Heart right ventricle (tissue), 16 donors: Measurements from ENCODE around the gene DUOX2. TPM values are rescaled to one million over a fixed set of nuclear protein-coding genes. Genes with fewer than 3 reads are reported as not detected.

Experiments
- ATAC-seq, 8 donors: fragments of 200-7000 bp; cut with Tn5 transposase; one replicate each; pipeline ENCODE4 v1.9.1; 2020; ENCODE audit warnings: mild to moderate bottlenecking in 8 of 8, moderate library complexity in 8 of 8, moderate number of reproducible peaks in 1 of 8
- DNase-seq, 2 donors: peaks; one replicate each; pipeline ENCODE4 v3.0.0-alpha.2; 2020
- H3K27ac ChIP-seq, 10 donors: fragments of 200-600 bp; sonication (generic) in 2 of 10; one replicate each; pipeline versions ENCODE4 v1.5.0 to v1.8.0; 2020 to 2022; ENCODE audit warnings: mild to moderate bottlenecking in 3 of 10
- H3K27me3 ChIP-seq, 7 donors: fragments of 200-600 bp; one replicate each; pipeline ENCODE4 v1.8.0; 2021 to 2022; ENCODE audit warnings: mild to moderate bottlenecking in 2 of 7
- H3K36me3 ChIP-seq, 9 donors: fragments of 200-600 bp; sonication (generic) in 1 of 9; one replicate each; pipeline versions ENCODE4 v1.5.0 to v1.8.0; 2020 to 2022; ENCODE audit warnings: mild to moderate bottlenecking in 2 of 9
- H3K4me1 ChIP-seq, 9 donors: fragments of 200-600 bp; sonication (generic) in 1 of 9; one replicate each; pipeline versions ENCODE4 v1.5.0 to v1.8.0; 2020 to 2022; ENCODE audit warnings: mild to moderate bottlenecking in 4 of 9
- H3K4me3 ChIP-seq, 10 donors: fragments of 200-600 bp; sonication (generic) in 2 of 10; one replicate each; pipeline versions ENCODE4 v1.5.0 to v1.8.0; 2020 to 2022; ENCODE audit warnings: mild to moderate bottlenecking in 7 of 10, moderate library complexity in 2 of 10
- H3K9me3 ChIP-seq, 11 donors: fragments of 200-600 bp in 10 of 11; sonication (generic) in 2 of 11; one replicate each; pipeline versions ENCODE4 v1.5.0 to v1.8.0; 2013 to 2022; ENCODE audit warnings: mild to moderate bottlenecking in 2 of 11, control low read depth in 1 of 11, moderate library complexity in 1 of 11
- WGBS, 2 donors: extraction: QIAGEN DNeasy Blood & Tissue Kit; methylation state at CpG; one replicate each; pipeline ENCODE4 v1.1.7; 2013; ENCODE audit warnings: inconsistent platforms in 1 of 2; 5-methylcytosine and 5-hydroxymethylcytosine counted together
- intact Hi-C, 10 donors: fragments of 100-400 bp; cut with DNase I; formaldehyde crosslinking; loops; one replicate each; pipeline versions ENCODE4 v1.11.1 to v1.14.2; 2022
- polyA plus RNA-seq, 2 donors: library from polyadenylated mRNA; stranded (reverse); fragments of 200-250 nt; gene quantifications; one replicate each; pipeline ENCODE4 v1.2.3, GENCODE V29; 2013
- total RNA-seq, 10 donors: library from RNA; stranded (reverse); fragmentation: NEBNext Ultra II Directional in 3 of 10; extraction: Animal tissue kit (Norgen Biotek cat#: 25700) in 3 of 10; gene quantifications; one replicate each; pipeline versions ENCODE4 v1.2.1 to v1.2.4, GENCODE V29; 2021 to 2023
- TF ChIP-seq, protein P1 (sequence below), 9 donors: fragments of 200-600 bp; sonication (generic) in 2 of 9; IDR thresholded peaks; one replicate each; pipeline versions ENCODE4 v1.5.0 to v1.8.0; 2021 to 2022; ENCODE audit warnings: antibody characterized with exemption in 9 of 9, mild to moderate bottlenecking in 5 of 9, moderate library complexity in 1 of 9
- donor health status: Arrhythmogenic right ventricular cardiomyopathy.
- donor health status: ischemic (EF 13 %, LVEDD 7.1; RV severe dilation, severe dysfunction).
- donor health status: healthy with polysubstance abuse.
- donor health status: DM: no; HTN: yes; CAD: no.
- donor health status: DM: no; HTN: no; CAD: no.
- donor health status: ischemic (EF 25% LVEDD 6.9; RV normal size, moderate dysfunction).
- donor health status: ischemic (EF 25% LVEDD 5.7; RV mildly dilated, moderate dysfunction).
- donor health status: healthy.
- donor health status: DM: yes; HTN: yes; CAD: no.
- donor health status: Ischemic cardiomyopathy.
- donor health status: ischemic (EF 35%, LVEDD 5.7; RV mildly dilated, moderate dysfunction).
- donor health status: nonischemic (EF 11% LVEDD 7.7; RV severe dilation, severe dysfunction).
- donor health status: DM: yes; HTN: yes; CAD: no.
- donor health status: PGD.
- donor health status: ischemic (EF 29% LVEDD 5.4; RV normal size, mild dysfunction).
- donor health status: nonischemic (EF 23%, LVEDD 6.1; RV moderate dilation, normal function).

DUOX2 gene
- total and polyA plus RNA-seq, 12 donors, result 0.03 to 0.73 (median 0.15) TPM; not detected in 1

GRCh38 chr15:45147606-45148005 is 33.6 kb upstream of the DUOX2 start:
- TF ChIP-seq, protein P1, sequence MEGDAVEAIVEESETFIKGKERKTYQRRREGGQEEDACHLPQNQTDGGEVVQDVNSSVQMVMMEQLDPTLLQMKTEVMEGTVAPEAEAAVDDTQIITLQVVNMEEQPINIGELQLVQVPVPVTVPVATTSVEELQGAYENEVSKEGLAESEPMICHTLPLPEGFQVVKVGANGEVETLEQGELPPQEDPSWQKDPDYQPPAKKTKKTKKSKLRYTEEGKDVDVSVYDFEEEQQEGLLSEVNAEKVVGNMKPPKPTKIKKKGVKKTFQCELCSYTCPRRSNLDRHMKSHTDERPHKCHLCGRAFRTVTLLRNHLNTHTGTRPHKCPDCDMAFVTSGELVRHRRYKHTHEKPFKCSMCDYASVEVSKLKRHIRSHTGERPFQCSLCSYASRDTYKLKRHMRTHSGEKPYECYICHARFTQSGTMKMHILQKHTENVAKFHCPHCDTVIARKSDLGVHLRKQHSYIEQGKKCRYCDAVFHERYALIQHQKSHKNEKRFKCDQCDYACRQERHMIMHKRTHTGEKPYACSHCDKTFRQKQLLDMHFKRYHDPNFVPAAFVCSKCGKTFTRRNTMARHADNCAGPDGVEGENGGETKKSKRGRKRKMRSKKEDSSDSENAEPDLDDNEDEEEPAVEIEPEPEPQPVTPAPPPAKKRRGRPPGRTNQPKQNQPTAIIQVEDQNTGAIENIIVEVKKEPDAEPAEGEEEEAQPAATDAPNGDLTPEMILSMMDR (IDR thresholded peaks at IDR 0.05), result no peak
- WGBS, 2 donors, result 94 to 96% methylated on average over 7 of the region's 7 CpGs
- H3K27ac ChIP-seq, result no peak overlapping the region
- ATAC-seq, result no peak
- no peak overlapping the region for H3K4me3 ChIP-seq
- H3K36me3 ChIP-seq, result peaks cover 0 to 8% (median 0%) of the 10 kb centered on the region in 9 donors
- DNase-seq, result no peak
- no peaks in the 10 kb centered on the region for H3K4me1 ChIP-seq
- no peaks in the 10 kb centered on the region for H3K9me3 ChIP-seq
- peaks cover 0 to 17% (median 0%) of the 10 kb centered on the region in 7 donors for H3K27me3 ChIP-seq
- intact Hi-C loops, result no loop called here

DNA sequence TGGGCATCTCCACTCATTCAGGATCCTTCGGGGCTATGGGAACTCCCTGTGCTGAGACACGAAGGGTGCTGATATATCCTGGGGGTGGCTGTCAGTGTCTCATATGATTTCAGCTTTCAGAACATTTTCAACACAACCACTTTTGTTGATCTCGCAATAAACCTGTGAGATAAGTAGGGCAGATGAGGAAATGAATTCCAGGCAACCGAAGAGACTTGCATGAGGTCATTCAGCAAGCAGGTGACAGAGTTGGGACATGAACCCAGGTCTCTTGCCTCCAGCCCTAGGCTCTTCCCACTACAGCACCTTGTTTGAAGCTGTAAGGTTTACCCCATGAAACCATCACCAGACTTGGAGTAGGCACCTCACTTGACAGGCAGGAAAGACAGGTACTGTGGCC is 32.4 kb upstream of the DUOX2 start:
- WGBS, 2 donors, result 73 to 82% methylated on average over 4 of the region's 4 CpGs
- no peak overlapping the region for H3K27ac ChIP-seq
- H3K9me3 ChIP-seq, result no peaks in the 10 kb centered on the region
- ATAC-seq (no peak), DNase-seq (no peak)
- H3K4me3 ChIP-seq, result no peak overlapping the region
- intact Hi-C loops, result no loop called here
- no peaks in the 10 kb centered on the region for H3K4me1 ChIP-seq
- no peaks in the 10 kb centered on the region for H3K36me3 ChIP-seq
- peaks cover 0 to 25% (median 0%) of the 10 kb centered on the region in 7 donors for H3K27me3 ChIP-seq
- TF ChIP-seq, protein P1 (IDR thresholded peaks at IDR 0.05), result no peak

GRCh38 chr15:45144775-45145174 is 30.8 kb upstream of the DUOX2 start:
- H3K4me1 ChIP-seq, result no peaks in the 10 kb centered on the region
- no peaks in the 10 kb centered on the region for H3K9me3 ChIP-seq
- no peak overlapping the region for H3K27ac ChIP-seq
- WGBS, 2 donors, result 77 to 80% methylated on average over 9 of the region's 9 CpGs
- intact Hi-C loops, result no loop called here
- no peak for ATAC-seq
- no peaks in the 10 kb centered on the region for H3K36me3 ChIP-seq
- no peak overlapping the region for H3K4me3 ChIP-seq
- DNase-seq, result no peak
- TF ChIP-seq, protein P1 (IDR thresholded peaks at IDR 0.05), result no peak
- peaks cover 0 to 25% (median 0%) of the 10 kb centered on the region in 7 donors for H3K27me3 ChIP-seq

DNA sequence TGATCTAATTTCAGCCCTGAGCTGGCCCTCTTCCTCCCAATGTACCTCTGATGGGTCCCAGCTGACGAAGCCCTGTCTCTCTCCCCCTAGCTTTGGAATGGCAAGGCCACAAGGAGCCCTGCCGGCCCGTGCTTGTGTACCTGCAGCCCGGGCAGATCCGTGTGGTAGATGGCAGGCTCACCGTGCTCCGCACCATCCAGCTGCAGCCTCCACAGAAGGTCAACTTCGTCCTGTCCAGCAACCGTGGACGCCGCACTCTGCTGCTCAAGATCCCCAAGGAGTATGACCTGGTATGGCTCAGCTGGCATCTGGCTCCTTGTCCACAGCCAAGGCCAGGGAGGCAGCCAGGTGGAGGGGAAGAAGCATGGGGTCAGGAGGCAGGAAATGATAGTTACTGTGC is 30.0 kb upstream of the DUOX2 start:
- H3K9me3 ChIP-seq, result no peaks in the 10 kb centered on the region
- no peak overlapping the region for H3K4me3 ChIP-seq
- peaks cover 0 to 28% (median 0%) of the 10 kb centered on the region in 7 donors for H3K27me3 ChIP-seq
- TF ChIP-seq, protein P1 (IDR thresholded peaks at IDR 0.05), result no peak
- no peaks in the 10 kb centered on the region for H3K36me3 ChIP-seq
- 83 to 85% methylated on average over 11 of the region's 11 CpGs for whole genome bisulfite sequencing, 2 donors
- H3K4me1 ChIP-seq, result no peaks in the 10 kb centered on the region
- intact Hi-C loops, result no loop called here
- no peak for ATAC-seq
- DNase-seq, result no peak
- no peak overlapping the region for H3K27ac ChIP-seq
